Ammon's horn (tissue), 1 donor: ENCODE data around the gene OVCA2.

Experiments used
- DNase-seq: peaks from one replicate; pipeline ENCODE4 v3.0.0-alpha.2; 2016; ENCODE audit warnings: low spot score

Gene OVCA2

DNA sequence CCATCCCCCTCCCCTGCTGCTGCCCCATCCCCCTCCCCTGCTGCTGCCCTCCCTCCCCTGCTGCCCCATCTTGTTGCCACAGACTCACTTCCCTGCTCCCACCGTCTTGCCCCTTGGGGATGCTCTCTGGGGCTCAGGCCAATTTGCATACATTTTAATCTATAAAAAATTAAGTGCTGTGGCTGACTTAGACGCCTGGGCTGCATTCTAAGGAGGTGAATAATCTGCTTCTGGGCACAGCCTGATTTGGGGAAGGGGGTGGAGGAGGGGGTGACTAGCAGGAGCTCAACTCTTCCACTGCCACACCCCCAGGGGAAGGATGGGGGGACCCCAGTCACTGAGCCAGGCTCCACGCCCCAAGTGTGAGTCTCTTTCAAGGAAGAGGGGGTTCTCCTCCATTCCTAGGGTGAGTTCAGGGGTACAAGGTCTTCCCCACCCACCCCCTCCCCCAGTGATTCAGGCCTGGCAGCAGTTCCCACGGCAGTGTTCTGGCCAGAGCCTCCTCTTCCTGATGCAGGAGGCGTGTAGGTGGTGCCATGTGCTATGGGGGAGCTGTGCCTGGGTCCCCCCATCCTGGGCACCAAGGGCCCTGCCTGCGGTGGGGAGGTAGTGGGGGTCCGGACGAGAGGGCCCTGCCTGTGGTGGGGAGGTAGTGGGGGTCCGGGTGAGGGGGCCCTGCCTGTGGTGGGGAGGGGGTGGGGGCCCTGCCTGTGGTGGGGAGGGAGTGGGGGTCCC, 6.8 kb upstream of the OVCA2 start:
- no peak for DNase-seq

DNA sequence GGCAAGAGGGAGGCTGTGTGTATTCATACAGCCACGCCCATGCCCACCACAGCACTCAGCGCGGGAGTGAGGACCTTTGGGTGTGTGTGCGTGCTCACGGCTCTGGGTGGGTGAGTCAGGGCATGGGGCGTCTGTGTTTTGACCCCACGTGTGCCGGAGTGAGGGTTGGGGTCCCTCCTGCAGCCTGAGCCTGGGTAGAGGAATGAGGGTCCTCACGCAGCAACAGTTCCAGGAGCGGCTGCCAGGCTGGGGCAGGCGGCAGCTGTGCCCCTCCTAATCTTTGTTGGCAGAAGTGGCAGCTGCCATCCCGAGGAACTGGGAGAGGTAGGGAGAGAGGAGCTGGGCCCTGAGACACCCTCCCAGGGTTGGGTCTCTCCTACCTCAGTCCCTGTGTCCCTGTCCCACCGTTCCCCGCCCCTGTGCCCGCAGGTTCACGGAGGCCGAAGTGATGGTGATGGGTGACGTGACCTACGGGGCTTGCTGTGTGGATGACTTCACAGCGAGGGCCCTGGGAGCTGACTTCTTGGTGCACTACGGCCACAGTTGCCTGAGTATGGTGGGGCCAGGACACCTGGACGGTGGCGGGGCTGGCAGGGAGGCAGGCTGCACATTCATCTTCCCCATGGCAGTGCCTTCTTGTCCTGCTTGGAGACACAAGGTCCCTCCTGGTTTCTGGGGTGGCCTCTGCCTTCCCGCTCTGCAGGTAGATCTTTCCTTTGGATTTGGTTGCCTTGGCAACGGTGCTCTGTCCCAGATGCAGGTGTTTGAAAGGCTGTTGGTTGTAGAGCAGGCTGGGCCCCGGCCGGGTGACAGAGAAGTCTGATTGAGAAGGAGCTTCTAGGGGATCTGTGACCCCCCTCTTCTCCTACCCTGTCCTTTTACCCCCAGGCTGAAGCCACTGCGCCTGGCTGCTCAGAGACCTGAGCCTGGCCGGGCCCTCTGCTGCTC, 6.0 kb upstream of the OVCA2 start:
- DNase-seq: no peak

DNA sequence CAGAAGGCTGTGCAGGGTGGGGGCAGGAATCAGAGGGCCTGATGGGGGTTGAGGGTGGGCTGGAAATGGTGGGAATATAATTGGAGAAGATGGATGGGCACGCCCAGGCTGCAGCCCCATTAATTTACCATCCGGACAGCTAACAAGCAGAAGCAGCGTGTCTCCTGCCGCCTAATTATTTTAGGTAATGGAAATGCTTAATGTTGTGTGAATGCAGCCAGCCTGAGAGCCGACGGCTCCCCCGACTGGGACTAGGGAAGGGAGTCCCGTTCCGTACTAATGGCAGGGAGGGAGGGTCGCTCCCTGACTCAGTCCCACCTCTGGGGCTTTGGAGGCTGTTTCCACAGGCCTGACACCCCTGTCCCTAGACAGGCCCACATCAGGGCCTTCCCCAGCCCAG, 4.7 kb upstream of the OVCA2 start:
- no peak for DNase-seq

DNA sequence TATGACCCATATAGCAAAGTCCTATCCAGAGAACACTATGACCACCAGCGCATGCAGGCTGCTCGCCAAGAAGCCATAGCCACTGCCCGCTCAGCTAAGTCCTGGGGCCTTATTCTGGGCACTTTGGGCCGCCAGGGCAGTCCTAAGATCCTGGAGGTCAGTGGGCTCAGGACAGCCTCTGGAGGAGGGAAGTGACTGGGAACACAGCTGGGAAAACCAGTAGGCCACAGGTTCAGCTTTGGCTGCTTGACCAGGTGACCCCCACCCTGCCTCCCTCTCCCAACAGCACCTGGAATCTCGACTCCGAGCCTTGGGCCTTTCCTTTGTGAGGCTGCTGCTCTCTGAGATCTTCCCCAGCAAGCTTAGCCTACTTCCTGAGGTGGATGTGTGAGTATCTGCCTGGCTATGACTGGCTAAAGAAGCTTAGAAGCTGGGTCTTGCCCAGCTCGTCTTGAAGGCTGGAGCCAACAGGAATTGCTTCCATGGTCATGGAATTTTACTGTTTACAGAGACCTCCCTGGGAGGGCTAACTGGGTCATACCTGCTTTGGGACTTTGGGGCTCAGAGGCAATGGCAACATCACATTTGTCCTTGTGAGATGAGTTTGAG, 1.5 kb upstream of the OVCA2 start:
- DNase-seq: no peak

DNA sequence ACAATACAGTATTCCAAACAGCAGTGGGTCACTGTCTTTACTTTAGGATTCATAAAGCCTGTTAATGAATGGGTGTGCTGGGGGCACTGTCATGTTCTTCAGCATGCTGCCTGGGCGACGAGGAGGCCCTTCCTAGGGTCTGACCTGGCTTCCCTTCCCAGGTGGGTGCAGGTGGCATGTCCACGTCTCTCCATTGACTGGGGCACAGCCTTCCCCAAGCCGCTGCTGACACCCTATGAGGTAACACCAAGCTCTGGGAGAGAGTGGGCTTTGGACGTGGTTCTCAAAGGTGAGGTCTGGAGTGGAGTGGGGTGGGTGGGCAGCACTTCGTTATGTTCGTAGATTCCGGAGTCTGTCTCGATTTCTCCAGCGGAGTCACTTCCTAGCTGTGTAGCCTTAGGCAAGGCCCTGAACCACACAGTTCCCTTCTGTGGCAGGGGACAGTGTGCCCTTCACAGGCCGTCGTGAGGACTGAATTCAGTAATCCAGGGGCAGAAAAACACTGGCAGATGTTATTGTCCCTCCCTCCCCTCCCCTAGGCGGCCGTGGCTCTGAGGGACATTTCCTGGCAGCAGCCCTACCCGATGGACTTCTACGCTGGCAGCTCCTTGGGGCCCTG, 771 bp upstream of the OVCA2 start:
- DNase-seq: no peak

DNA sequence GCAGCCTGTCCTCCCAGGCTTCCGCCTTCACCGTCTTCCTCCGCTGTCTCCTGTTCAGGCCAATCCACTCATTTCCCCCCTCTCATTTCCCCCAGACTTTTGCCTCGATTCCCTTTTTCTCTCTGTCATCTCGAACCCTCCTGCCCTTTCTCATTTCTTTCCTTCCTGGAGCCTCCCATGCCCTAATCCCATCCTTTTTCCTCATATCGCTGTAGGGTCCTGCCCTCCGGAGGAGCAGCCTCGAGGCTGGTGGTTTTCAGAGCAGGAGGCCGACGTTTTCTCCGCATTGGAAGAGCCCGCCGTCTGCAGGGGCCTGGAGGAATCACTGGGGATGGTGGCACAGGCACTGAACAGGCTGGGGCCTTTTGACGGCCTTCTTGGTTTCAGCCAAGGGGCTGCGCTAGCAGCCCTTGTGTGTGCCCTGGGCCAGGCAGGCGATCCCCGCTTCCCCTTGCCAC, 597 bp downstream of the OVCA2 start:
- no peak for DNase-seq

DNA sequence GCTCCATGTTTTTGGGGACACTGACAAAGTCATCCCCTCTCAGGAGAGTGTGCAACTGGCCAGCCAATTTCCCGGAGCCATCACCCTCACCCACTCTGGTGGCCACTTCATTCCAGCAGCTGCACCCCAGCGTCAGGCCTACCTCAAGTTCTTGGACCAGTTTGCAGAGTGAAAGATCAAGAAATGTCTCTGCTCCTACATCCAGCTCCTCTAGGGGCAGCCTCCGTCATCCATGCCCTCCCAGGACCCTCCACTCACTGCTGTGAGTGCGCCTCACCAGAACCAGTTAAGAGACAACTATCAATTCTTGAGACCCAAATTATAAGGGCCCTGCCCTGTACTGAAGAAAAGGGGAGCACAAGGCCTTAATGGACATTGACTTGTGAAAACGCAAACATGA, 1.1 kb downstream of the OVCA2 start:
- no peak for DNase-seq

DNA sequence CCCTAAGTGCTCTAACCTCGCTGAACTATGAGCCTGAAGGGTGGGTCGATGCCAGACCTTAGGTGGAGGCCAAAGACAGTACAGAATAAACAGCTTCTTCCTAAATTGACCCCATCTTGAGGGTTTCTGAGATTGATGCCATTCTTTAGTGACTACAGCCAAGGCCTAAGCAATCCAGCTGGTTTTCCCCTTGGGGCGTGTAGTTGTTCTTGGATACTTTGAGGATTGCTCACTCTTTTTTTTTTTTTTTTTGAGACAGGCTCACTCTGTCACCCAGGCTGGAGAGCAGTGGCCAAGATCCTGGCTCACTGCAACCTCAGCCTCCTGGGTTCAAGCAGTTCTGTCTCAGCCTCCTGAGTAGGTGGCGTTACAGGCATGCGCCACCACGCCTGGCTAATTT, 2.0 kb downstream of the OVCA2 start:
- no peak for DNase-seq

DNA sequence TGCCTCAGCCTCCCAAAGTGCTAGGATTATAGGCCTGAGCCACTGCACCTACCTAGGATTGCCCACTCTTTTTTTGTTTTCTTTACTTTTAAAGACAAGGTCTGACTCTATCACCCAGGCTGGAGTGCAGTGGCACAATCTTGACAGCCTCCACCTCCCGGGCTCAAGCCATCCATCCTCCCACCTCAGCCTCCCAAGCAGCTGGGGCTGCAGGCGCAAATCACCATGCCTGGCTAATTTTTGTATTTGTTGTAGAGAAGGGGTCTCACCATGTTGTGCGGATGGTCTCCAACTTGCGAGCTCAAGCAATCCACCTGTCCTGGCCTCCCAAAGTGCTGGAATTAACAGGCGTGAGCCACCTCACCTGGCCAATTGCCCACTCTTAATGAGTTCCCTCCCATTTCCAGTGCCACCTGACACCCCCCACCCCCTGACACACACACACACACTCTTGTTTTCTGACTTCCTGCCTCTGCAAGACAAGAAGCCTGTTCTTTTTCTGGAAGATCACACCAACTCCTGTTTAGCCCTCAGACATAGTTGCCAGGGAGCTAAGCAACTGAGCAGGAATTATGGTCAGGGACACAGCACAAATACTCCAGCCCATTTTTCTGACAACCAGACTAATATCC, 2.6 kb downstream of the OVCA2 start:
- no peak for DNase-seq

DNA sequence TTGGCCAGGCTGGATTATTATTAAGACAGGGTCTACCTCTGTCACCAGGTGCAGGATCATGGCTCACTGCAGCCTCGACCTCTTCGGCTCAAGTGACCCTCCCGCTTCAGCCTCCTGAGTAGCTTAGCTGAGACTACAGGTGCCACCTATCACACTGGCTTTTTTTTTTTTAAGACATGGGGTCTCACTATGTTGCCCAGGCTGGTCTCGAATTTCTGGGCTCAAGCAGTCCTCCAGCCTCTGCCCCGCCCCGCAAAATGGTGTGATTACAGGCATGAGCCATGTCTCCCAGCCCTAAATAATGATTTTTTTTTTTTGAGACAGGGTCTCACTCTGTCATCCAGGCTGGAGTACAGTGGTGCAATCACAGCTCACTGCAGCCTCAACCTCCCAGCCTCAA, 5.8 kb downstream of the OVCA2 start:
- DNase-seq: no peak

DNA sequence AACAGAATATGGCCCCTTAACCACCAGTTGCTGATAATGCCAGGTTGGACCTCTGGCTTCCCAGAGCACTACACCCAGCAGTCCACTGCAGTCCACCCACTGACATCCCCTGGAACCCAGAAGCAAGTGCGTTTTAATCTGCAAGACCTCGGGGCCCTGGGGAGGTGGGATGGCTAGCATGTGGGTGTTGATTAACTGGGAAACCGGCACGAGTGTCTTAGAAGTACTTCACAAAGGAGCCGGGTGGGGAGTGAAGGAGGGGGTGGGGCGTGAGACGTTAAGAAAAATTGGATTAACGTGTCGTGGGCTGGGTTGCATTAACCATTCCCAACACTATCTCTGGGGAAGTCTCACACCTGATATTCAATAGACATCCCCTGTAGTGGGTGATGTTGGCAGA, 7.0 kb downstream of the OVCA2 start:
- DNase-seq: no peak

DNA sequence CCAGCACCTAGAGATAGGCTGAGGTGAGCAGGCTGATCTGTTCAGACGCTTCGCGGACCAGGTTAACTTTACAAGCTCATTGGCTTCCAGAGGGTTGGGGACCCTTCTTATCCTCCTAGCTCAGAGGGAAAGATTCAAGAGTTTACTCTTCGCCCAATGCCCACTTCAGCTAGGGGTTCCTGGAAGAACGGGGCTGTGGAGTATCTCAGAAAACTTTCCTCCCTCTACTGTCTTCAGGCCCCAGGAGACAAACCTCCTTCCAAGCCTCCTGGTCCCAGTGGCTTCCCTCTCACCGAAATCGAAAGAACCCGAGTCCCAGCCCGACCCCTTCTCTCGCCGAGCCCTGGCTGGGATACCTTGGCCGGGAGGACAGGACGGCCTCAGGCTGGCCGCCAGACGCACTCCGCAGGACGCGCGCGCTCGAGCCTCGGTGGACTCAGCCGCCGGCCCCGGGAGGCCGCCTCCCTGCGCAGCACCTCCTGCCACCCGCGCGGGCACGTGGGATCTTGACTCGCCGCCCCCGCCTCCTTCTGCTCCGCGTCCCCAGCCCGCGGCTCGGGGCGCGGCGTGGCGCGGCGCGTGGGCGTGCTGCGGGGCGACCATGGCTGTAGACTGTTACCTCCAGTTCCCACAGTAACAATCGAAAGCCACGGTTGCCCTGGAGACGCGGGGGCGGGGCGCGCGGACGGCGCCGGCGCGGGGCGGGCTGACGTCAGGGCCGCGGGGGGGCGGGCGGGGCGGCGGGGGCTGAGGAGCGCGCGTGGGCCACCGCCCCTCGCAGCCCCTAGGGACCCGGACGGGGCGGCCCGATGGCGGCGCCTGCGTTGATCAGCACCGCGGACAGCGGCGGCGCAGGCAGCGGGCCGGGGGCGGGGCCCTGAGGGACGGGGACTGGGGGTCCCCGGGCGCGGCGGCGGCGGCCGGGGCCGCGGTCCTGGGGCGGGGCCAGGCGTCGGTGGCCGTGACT, 7.8 kb downstream of the OVCA2 start:
- DNase-seq: peak; percentile 77

DNA sequence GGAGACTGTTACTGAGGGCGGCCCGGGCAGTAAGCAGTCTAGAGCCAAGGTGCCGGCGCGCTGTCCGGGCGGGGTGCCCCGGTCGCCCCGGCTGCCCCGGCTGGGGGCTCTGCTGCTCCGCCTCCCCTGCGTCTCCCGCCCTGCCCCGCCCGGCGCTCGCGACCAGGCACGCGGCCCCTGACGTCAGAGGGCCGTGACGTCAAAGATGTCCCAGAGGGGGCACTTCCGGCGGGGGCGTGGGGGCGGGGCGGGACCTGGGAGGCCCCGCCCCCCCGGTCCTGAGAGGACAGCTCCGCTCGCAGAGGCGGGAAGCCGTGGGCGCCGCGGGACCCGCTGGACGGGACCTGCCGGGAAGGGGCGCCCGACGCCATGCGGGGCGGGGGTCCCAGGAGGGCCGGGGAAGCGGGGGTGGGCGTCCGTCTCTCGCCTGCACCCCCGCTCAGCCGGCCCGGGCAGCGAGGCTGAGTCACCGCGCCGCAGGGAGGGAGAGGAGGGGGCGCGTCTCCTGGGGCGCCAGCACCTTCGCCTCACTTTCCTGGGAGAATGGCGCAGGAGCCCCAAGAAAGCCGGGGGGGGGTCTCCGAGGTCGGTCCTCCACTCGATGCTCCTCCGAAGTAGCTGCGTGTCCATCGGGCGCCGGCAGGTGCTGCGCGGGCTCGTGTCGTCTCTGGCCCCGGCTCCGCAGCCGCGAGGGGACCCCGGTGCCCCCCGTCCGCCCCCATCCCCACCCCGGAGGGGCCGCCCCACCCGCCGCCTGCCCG, 8.7 kb downstream of the OVCA2 start:
- DNase-seq: no peak

DNA sequence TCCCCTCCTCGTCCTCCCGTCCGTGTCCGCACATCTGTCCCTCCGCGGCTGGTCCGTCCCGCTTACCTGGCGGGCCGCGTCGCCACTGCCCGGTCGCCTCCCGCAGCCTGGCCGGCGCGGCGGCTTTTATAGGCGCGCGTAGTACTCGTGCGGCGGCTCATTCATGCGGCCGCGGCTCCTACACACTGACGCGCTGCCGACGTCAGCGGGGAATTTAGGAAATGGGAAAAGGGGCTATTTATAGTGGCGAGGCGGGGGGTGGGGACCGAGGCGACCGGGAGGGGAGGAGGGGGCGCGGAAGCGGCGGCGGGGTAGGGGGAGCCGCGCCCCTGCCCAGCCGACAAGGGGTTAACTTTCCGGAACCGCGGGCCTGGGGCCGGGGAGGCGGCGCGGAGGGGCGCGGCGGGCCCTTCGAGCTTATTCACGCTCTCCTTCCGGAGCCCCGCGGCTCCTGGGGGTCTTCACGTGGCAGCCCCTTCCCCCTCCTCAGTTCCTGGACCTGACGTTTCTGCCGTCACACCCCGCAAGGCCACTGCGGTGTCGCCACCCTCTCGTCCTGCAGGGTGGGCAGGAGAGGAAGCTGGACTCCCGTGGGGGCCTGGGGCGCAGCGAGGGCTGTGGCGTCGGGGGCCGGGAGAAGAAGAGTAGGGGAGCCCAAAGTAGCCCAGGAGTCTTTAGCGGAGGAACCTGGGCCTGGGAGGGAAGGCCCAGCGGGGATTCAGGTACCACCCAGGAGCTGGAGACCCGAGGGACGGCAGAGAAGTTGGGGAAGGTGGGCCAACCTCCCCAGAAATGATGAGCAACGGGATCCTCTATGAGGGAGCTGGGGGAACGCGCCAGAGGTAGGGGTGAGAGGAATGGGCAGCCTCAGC, 9.5 kb downstream of the OVCA2 start:
- DNase-seq: no peak

DNA sequence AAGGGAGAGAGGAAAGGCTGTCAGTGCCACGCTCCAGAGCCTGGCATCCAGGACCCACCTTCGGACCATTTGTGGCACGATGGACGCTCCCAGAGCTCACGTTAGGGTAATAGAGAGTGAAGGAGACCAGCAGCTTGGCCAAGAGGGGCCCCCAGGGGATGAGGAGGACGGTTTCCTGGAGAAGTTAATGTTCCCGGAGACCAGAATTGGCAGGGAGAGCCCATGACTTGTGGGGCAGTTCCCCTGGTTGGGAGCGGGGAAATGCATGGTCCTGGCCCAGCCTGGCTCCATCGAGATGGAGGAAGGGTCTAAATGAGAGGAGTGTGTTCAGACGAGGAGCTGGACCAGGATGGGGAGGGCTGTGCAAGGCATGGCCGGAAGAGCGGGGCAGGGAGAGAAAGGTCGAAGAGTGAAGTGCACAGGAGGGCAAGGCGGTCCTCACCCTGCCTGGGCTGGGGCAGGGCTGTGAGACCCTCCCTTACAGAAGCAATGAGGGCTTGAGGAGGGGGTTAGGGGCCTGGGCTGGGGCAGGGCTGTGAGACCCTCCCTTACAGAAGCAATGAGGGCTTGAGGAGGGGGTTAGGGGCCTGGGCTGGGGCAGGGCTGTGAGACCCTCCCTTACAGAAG, 10.2 kb downstream of the OVCA2 start:
- DNase-seq: no peak

DNA sequence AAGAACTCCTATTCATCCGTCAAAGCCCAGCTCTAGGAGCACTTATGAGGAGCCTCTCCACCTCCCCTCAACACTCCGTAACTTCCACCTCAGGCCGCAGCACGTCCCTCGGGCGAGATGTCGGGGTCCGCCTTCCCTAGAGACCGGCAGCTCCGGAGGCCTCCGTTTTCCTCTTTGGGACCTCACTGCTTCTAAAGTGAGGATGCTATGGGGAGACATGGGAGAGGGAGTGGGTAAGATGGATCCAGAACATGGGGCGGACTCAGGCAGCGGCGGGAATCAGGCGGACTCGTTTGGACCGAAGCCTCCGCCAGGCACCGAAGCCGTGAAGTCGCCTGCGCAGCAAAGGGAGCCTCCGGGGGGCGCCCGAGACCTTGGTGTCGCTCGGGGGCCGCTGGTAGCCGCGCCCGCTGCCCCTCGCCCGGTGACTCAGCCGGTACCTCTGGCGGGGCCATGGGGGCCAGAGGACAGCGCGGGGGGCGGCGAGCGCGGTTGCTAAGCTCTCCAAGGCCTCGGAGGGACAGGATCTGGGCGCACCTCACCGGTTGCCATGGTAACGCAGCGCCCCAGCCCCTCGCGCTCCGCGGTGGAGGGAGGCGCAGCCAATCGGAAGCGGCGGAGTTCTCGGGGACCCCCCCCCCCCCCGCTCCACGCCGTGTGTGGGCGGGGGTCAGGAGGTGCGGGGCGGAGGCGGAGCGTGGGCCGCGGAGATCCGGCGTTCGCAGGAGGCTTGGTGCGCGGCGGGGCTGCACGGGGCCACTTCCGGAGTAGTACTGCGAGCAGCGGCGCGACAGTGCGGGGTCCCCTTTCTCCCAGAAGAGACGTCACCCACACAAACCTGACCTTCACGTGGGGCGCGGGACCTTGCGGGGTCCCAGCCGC, 11.8 kb downstream of the OVCA2 start:
- DNase-seq: peak; percentile 70

DNA sequence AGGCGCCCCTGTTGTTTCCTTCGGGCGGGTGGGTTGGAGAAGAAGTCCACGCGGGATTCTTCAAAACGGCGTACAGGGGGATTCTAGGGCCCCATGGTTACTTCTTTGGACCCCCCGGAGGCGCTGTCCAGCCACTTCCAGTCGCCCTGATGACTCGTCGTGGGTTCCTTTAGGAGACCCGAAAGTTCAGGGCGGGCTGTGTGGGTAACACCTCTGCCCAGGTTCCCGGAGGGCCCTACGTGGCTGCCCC, 12.4 kb downstream of the OVCA2 start:
- no peak for DNase-seq
